Central memory CD8-positive, alpha-beta T cell (primary cell): ENCODE results near the gene SYTL4.

Experiments used
- ATAC-seq: fragments of 150-1000 bp; cut with Tn5 transposase; replicated peaks from 2 replicates; pipeline ENCODE4 v1.10.0; 2022; ENCODE audit warnings: mild to moderate bottlenecking, moderate FRiP score, moderate number of reproducible peaks; ENCODE audit not compliant: poor library complexity, severe bottlenecking; ENCODE audit errors: extremely low read depth
- DNase-seq, 2 donors: peaks; one replicate each; pipeline ENCODE4 v3.0.0; 2021; ENCODE audit warnings: low spot score in 2 of 2
- H3K27ac Mint-ChIP-seq: one replicate; pipeline ENCODE4 v1.8.0; 2022; ENCODE audit warnings: low read depth, mild to moderate bottlenecking, moderate library complexity, mixed read lengths
- H3K27me3 Mint-ChIP-seq: one replicate; pipeline ENCODE4 v1.8.0; 2022; ENCODE audit warnings: mixed read lengths
- H3K36me3 Mint-ChIP-seq: one replicate; pipeline ENCODE4 v1.8.0; 2022; ENCODE audit warnings: mild to moderate bottlenecking, moderate library complexity, mixed read lengths; ENCODE audit not compliant: insufficient read depth
- H3K4me1 Mint-ChIP-seq: one replicate; pipeline ENCODE4 v1.8.0; 2022; ENCODE audit warnings: mixed read lengths
- H3K4me3 Mint-ChIP-seq: one replicate; pipeline ENCODE4 v1.8.0; 2022; ENCODE audit warnings: mild to moderate bottlenecking, moderate library complexity, mixed read lengths
- H3K9me3 Mint-ChIP-seq: one replicate; pipeline ENCODE4 v1.8.0; 2022; ENCODE audit warnings: mixed read lengths

Gene SYTL4

GRCh38 chrX:100654261-100654660 lies 77.7 kb downstream of the SYTL4 start:
- no peak for ATAC-seq
- no peaks in the 10 kb centered on the region for H3K27me3 Mint-ChIP-seq
- DNase-seq, result no peak
- H3K27ac Mint-ChIP-seq, result no peak overlapping the region
- H3K4me1 Mint-ChIP-seq, result no peaks in the 10 kb centered on the region
- H3K36me3 Mint-ChIP-seq, result no peaks in the 10 kb centered on the region
- H3K4me3 Mint-ChIP-seq, result no peak overlapping the region
- H3K9me3 Mint-ChIP-seq, result no peaks in the 10 kb centered on the region

GRCh38 chrX:100652266-100652665 lies 79.7 kb downstream of the SYTL4 start:
- no peaks in the 10 kb centered on the region for H3K4me1 Mint-ChIP-seq
- no peaks in the 10 kb centered on the region for H3K27me3 Mint-ChIP-seq
- no peak overlapping the region for H3K4me3 Mint-ChIP-seq
- no peaks in the 10 kb centered on the region for H3K9me3 Mint-ChIP-seq
- DNase-seq (no peak), ATAC-seq (no peak)
- H3K36me3 Mint-ChIP-seq, result no peaks in the 10 kb centered on the region
- no peak overlapping the region for H3K27ac Mint-ChIP-seq

GRCh38 chrX:100650841-100651240 lies 81.1 kb downstream of the SYTL4 start:
- no peak for ATAC-seq
- Mint-ChIP-seq H3K27me3 (no peaks in the 10 kb centered on the region), H3K36me3 (no peaks in the 10 kb centered on the region), H3K27ac (no peak overlapping the region), H3K4me1 (no peaks in the 10 kb centered on the region), H3K9me3 (no peaks in the 10 kb centered on the region), H3K4me3 (no peak overlapping the region)
- DNase-seq, result no peak

GRCh38 chrX:100649550-100650356 lies 82.2 kb downstream of the SYTL4 start:
- peaks cover 6% of the 10 kb centered on the region for H3K27me3 Mint-ChIP-seq
- H3K4me3 Mint-ChIP-seq, result no peak overlapping the region
- no peaks in the 10 kb centered on the region for H3K36me3 Mint-ChIP-seq
- H3K27ac Mint-ChIP-seq, result no peak overlapping the region
- ATAC-seq (no peak), DNase-seq (no peak)
- no peaks in the 10 kb centered on the region for H3K9me3 Mint-ChIP-seq
- H3K4me1 Mint-ChIP-seq, result no peaks in the 10 kb centered on the region

- DNase-seq, result no peak
- no peak overlapping the region for H3K4me3 Mint-ChIP-seq
- no peaks in the 10 kb centered on the region for H3K36me3 Mint-ChIP-seq
- H3K27me3 Mint-ChIP-seq, result peaks cover 16% of the 10 kb centered on the region
- no peaks in the 10 kb centered on the region for H3K9me3 Mint-ChIP-seq
- H3K27ac Mint-ChIP-seq, result no peak overlapping the region
- H3K4me1 Mint-ChIP-seq, result no peaks in the 10 kb centered on the region
- ATAC-seq, result no peak
Measured at GRCh38 chrX:100648458-100649417, 83.2 kb downstream of the SYTL4 start.

- DNase-seq (no peak), ATAC-seq (no peak)
- Mint-ChIP-seq H3K4me1 (no peaks in the 10 kb centered on the region), H3K27me3 (peaks cover 17% of the 10 kb centered on the region), H3K9me3 (no peaks in the 10 kb centered on the region), H3K36me3 (no peaks in the 10 kb centered on the region), H3K27ac (no peak overlapping the region), H3K4me3 (no peak overlapping the region)
Measured at GRCh38 chrX:100647739-100648138, 84.2 kb downstream of the SYTL4 start.

- H3K4me3 Mint-ChIP-seq, result no peak overlapping the region
- DNase-seq, result no peak
- H3K9me3 Mint-ChIP-seq, result no peaks in the 10 kb centered on the region
- ATAC-seq, result no peak
- no peaks in the 10 kb centered on the region for H3K36me3 Mint-ChIP-seq
- H3K27me3 Mint-ChIP-seq, result peaks cover 17% of the 10 kb centered on the region
- H3K27ac Mint-ChIP-seq, result no peak overlapping the region
- no peaks in the 10 kb centered on the region for H3K4me1 Mint-ChIP-seq
Measured at GRCh38 chrX:100647095-100647494, 84.8 kb downstream of the SYTL4 start.

GRCh38 chrX:100645106-100645505 lies 86.8 kb downstream of the SYTL4 start:
- Mint-ChIP-seq H3K4me3 (no peak overlapping the region), H3K36me3 (no peaks in the 10 kb centered on the region), H3K9me3 (no peaks in the 10 kb centered on the region), H3K4me1 (no peaks in the 10 kb centered on the region), H3K27me3 (peaks cover 19% of the 10 kb centered on the region), H3K27ac (no peak overlapping the region)
- ATAC-seq (no peak), DNase-seq (no peak)

- Mint-ChIP-seq H3K36me3 (no peaks in the 10 kb centered on the region), H3K4me1 (no peaks in the 10 kb centered on the region), H3K27me3 (peaks cover 28% of the 10 kb centered on the region), H3K27ac (no peak within 1 kb of the TSS), H3K9me3 (no peaks in the 10 kb centered on the region), H3K4me3 (no peak within 1 kb of the TSS)
- DNase-seq (no peak), ATAC-seq (no peak)
Measured at GRCh38 chrX:100643956-100644860, 87.7 kb downstream of the SYTL4 start, which contains the start of gene SRPX2. SRPX2 (plus strand) TSS chrX:100644199; CDS start chrX:100646323, 2,124 bp downstream.

- H3K4me3 Mint-ChIP-seq, result no peak overlapping the region
- H3K36me3 Mint-ChIP-seq, result no peaks in the 10 kb centered on the region
- DNase-seq (no peak), ATAC-seq (no peak)
- H3K9me3 Mint-ChIP-seq, result no peaks in the 10 kb centered on the region
- peaks cover 28% of the 10 kb centered on the region for H3K27me3 Mint-ChIP-seq
- no peaks in the 10 kb centered on the region for H3K4me1 Mint-ChIP-seq
- no peak overlapping the region for H3K27ac Mint-ChIP-seq
Measured at GRCh38 chrX:100643212-100643611, 88.7 kb downstream of the SYTL4 start.

- Mint-ChIP-seq H3K9me3 (no peaks in the 10 kb centered on the region), H3K36me3 (no peaks in the 10 kb centered on the region), H3K27ac (no peak overlapping the region), H3K4me3 (no peak overlapping the region), H3K4me1 (no peaks in the 10 kb centered on the region), H3K27me3 (peaks cover 28% of the 10 kb centered on the region)
- no peak for DNase-seq
- ATAC-seq, result no peak
Measured at GRCh38 chrX:100642290-100642689, 89.6 kb downstream of the SYTL4 start.
